Neural cell (in vitro differentiated cells): ENCODE results near the gene CPSF4L. TPM values are rescaled to one million over a fixed set of nuclear protein-coding genes. Genes with fewer than 3 reads are reported as not detected.

Source experiments
- H2AFZ ChIP-seq: fragments of 200-600, 300-800 bp; sonication (generic), shearing (Covaris generic); 2 replicates; pipeline ENCODE4 v1.6.0; 2014; ENCODE audit warnings: low read depth, mild to moderate bottlenecking, antibody characterized with exemption, low read length, moderate library complexity
- H3F3A ChIP-seq: fragments of 200-600 bp; shearing (Covaris generic); 2 replicates; pipeline ENCODE4 v1.6.1; 2016; ENCODE audit warnings: mild to moderate bottlenecking, moderate library complexity, mixed read lengths, antibody characterized with exemption, low read length; ENCODE audit not compliant: insufficient read depth, poor library complexity, severe bottlenecking
- H3K27ac ChIP-seq: fragments of 200-600, 300-800 bp; sonication (generic), shearing (Covaris generic); 2 replicates; pipeline ENCODE4 v1.5.1; 2014; ENCODE audit warnings: mild to moderate bottlenecking, low read length, moderate library complexity
- H3K27me3 ChIP-seq: fragments of 300-800, 200-600 bp; sonication (generic), shearing (Covaris generic); 2 replicates; pipeline ENCODE4 v1.6.0; 2014; ENCODE audit warnings: mild to moderate bottlenecking, low read depth, low read length, moderate library complexity; ENCODE audit not compliant: insufficient read depth
- H3K36me3 ChIP-seq: fragments of 300-800, 200-600 bp; sonication (generic), shearing (Covaris generic); 2 replicates; pipeline ENCODE4 v1.5.1; 2014; ENCODE audit warnings: mild to moderate bottlenecking, antibody characterized with exemption, low read length, moderate library complexity; ENCODE audit not compliant: insufficient read depth
- H3K4me2 ChIP-seq: fragments of 300-800, 200-600 bp; sonication (generic), shearing (Covaris generic); 2 replicates; pipeline ENCODE4 v1.6.0; 2014; ENCODE audit warnings: mild to moderate bottlenecking, low read length
- H3K4me3 ChIP-seq: fragments of 300-800, 200-600 bp; sonication (generic), shearing (Covaris generic); 2 replicates; pipeline ENCODE4 v1.5.1; 2014; ENCODE audit warnings: mild to moderate bottlenecking, low read length, moderate library complexity
- H3K79me2 ChIP-seq: fragments of 200-600 bp; shearing (Covaris generic); replicated peaks from 2 replicates; pipeline ENCODE4 v1.6.0; 2014; ENCODE audit warnings: mild to moderate bottlenecking, low read length, moderate library complexity; ENCODE audit not compliant: insufficient read depth
- H3K9ac ChIP-seq: fragments of 300-800, 200-600 bp; sonication (generic), shearing (Covaris generic); 2 replicates; pipeline ENCODE4 v1.6.1; 2016; ENCODE audit warnings: mild to moderate bottlenecking, low read length, mixed read lengths
- H3K9me2 ChIP-seq: fragments of 200-600 bp; shearing (Covaris generic); 2 replicates; pipeline ENCODE4 v1.6.1; 2016; ENCODE audit warnings: mild to moderate bottlenecking, low read length, mixed read lengths; ENCODE audit not compliant: insufficient read depth
- H3K9me3 ChIP-seq: fragments of 200-600, 300-800 bp; sonication (generic), shearing (Covaris generic); 2 replicates; pipeline ENCODE4 v1.6.1; 2016; ENCODE audit warnings: mild to moderate bottlenecking, mixed run types, low read length, moderate library complexity, mixed read lengths
- H4K20me1 ChIP-seq: fragments of 200-600 bp; shearing (Covaris generic); 2 replicates; pipeline ENCODE4 v1.6.1; 2016; ENCODE audit warnings: mild to moderate bottlenecking, mixed run types; ENCODE audit not compliant: insufficient read depth
- CTCF ChIP-seq: fragments of 450-650 bp; IDR thresholded peaks from 2 replicates; pipeline ENCODE4 v1.5.1; 2014; ENCODE audit warnings: antibody characterized with exemption, mild to moderate bottlenecking, moderate library complexity; ENCODE audit not compliant: poor library complexity, severe bottlenecking
- EP300 ChIP-seq: fragments of 450-650 bp; conservative IDR thresholded peaks from 2 replicates; pipeline ENCODE4 v1.6.1; 2014; ENCODE audit warnings: antibody characterized with exemption, mild to moderate bottlenecking, moderate library complexity; ENCODE audit not compliant: poor library complexity, severe bottlenecking
- EZH2 ChIP-seq: fragments of 200-600, 300-800 bp; shearing (Covaris generic), sonication (generic); IDR thresholded peaks from 2 replicates; pipeline ENCODE4 v1.6.1; 2014; ENCODE audit warnings: antibody characterized with exemption, low read length, borderline replicate concordance, mild to moderate bottlenecking; ENCODE audit not compliant: insufficient read depth, poor library complexity, severe bottlenecking
- MXI1 ChIP-seq: fragments of 450-650 bp; conservative IDR thresholded peaks from 2 replicates; pipeline ENCODE4 v1.6.1; 2014; ENCODE audit warnings: antibody characterized with exemption, mild to moderate bottlenecking; ENCODE audit not compliant: poor library complexity, severe bottlenecking
- POLR2AphosphoS5 ChIP-seq: IDR thresholded peaks from 2 replicates; pipeline ENCODE4 v1.6.1; 2012
- RAD21 ChIP-seq: fragments of 450-650 bp; conservative IDR thresholded peaks from 2 replicates; pipeline ENCODE4 v1.6.1; 2014; ENCODE audit warnings: antibody characterized with exemption, mild to moderate bottlenecking, moderate library complexity
- SMC3 ChIP-seq: fragments of 450-650 bp; conservative IDR thresholded peaks from 2 replicates; pipeline ENCODE4 v1.6.1; 2014; ENCODE audit warnings: antibody characterized with exemption, mild to moderate bottlenecking, moderate library complexity; ENCODE audit not compliant: poor library complexity
- TAF1 ChIP-seq: IDR thresholded peaks from 2 replicates; pipeline ENCODE4 v1.6.1; 2012; ENCODE audit warnings: low read depth
- polyA plus RNA-seq: library from polyadenylated mRNA; depleted of rRNA; stranded (reverse); fragments of >200 nt; gene quantifications from 2 replicates; pipeline ENCODE4 v1.2.3, GENCODE V29; 2014
- TF ChIP-seq, protein P1 (sequence below): IDR thresholded peaks from 2 replicates; pipeline ENCODE4 v1.6.1; 2012; ENCODE audit warnings: borderline replicate concordance

Gene CPSF4L
- polyA plus RNA-seq, 1 donor from 2014 or later = not detected

- no peaks in the 10 kb centered on the region for H3K36me3 ChIP-seq
- no peaks in the 10 kb centered on the region for H3K9me2 ChIP-seq
- no peaks in the 10 kb centered on the region for H4K20me1 ChIP-seq
- no peak overlapping the region for H3K27ac ChIP-seq
- no peaks in the 10 kb centered on the region for H3K79me2 ChIP-seq
- no peak overlapping the region for H3K9ac ChIP-seq
- H3F3A ChIP-seq = no peaks in the 10 kb centered on the region
- TF ChIP-seq TAF1 (no peak), EZH2 (no peak), POLR2AphosphoS5 (no peak), CTCF (no peak), RAD21 (no peak), MXI1 (no peak), EP300 (no peak)
- TF ChIP-seq, protein P1, sequence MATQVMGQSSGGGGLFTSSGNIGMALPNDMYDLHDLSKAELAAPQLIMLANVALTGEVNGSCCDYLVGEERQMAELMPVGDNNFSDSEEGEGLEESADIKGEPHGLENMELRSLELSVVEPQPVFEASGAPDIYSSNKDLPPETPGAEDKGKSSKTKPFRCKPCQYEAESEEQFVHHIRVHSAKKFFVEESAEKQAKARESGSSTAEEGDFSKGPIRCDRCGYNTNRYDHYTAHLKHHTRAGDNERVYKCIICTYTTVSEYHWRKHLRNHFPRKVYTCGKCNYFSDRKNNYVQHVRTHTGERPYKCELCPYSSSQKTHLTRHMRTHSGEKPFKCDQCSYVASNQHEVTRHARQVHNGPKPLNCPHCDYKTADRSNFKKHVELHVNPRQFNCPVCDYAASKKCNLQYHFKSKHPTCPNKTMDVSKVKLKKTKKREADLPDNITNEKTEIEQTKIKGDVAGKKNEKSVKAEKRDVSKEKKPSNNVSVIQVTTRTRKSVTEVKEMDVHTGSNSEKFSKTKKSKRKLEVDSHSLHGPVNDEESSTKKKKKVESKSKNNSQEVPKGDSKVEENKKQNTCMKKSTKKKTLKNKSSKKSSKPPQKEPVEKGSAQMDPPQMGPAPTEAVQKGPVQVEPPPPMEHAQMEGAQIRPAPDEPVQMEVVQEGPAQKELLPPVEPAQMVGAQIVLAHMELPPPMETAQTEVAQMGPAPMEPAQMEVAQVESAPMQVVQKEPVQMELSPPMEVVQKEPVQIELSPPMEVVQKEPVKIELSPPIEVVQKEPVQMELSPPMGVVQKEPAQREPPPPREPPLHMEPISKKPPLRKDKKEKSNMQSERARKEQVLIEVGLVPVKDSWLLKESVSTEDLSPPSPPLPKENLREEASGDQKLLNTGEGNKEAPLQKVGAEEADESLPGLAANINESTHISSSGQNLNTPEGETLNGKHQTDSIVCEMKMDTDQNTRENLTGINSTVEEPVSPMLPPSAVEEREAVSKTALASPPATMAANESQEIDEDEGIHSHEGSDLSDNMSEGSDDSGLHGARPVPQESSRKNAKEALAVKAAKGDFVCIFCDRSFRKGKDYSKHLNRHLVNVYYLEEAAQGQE = no peak
- H3K9me3 ChIP-seq = no peaks in the 10 kb centered on the region
- H3K27me3 ChIP-seq = no peaks in the 10 kb centered on the region
- H2AFZ ChIP-seq = no peak overlapping the region
- no peak overlapping the region for H3K4me2 ChIP-seq
- no peak overlapping the region for H3K4me3 ChIP-seq
Observed at GRCh38 chr17:73282629-73283028, 20.9 kb upstream of the CPSF4L start.

DNA sequence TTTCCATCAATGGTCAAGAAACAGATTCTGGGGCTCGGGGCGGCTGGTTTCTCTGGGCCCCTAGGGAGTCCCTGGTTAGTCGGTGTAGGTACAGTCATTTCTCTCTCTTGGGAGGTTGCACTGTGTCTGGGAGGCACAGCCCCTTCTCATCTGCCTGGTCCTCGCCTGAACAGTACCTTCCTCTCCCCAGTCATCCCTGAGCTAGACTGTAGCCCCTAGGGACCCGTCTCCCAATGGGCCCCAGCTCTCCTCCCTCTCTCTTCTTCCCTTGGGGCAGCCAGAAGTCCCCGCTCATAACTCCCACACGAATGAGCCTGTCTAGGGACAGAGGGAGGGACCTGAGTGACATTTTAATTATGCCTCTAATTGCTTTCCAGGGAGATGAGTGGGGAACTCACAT, 20.2 kb upstream of the CPSF4L start:
- H4K20me1 ChIP-seq = no peaks in the 10 kb centered on the region
- no peaks in the 10 kb centered on the region for H3K9me3 ChIP-seq
- H3K4me3 ChIP-seq = no peak overlapping the region
- no peaks in the 10 kb centered on the region for H3K36me3 ChIP-seq
- H3K79me2 ChIP-seq = no peaks in the 10 kb centered on the region
- H3K27me3 ChIP-seq = no peaks in the 10 kb centered on the region
- no peak overlapping the region for H3K4me2 ChIP-seq
- no peak for TF ChIP-seq POLR2AphosphoS5
- no peak for TF ChIP-seq EP300
- TF ChIP-seq TAF1 = no peak
- TF ChIP-seq, protein P1 = no peak
- no peak for TF ChIP-seq CTCF
- no peak for TF ChIP-seq SMC3
- no peak for TF ChIP-seq RAD21
- TF ChIP-seq MXI1 = no peak
- TF ChIP-seq EZH2 = no peak
- no peak overlapping the region for H3K27ac ChIP-seq
- H3K9ac ChIP-seq = no peak overlapping the region
- H3F3A ChIP-seq = no peaks in the 10 kb centered on the region
- no peak overlapping the region for H2AFZ ChIP-seq
- no peaks in the 10 kb centered on the region for H3K9me2 ChIP-seq
